PC-9 (cell line): ENCODE results near the gene SERTAD2.

ENCODE experiments used
- EZH2 ChIP-seq: fragments of 200-600 bp; sonication (generic); IDR thresholded peaks from 2 replicates; pipeline ENCODE4 v1.8.0; 2017; ENCODE audit warnings: antibody characterized with exemption, low read depth
- TF ChIP-seq, protein P1 (sequence below): fragments of 200-600 bp; sonication (generic); conservative IDR thresholded peaks from 2 replicates; pipeline ENCODE4 v1.6.1; 2017; ENCODE audit warnings: mixed run types, antibody characterized with exemption, mild to moderate bottlenecking, moderate library complexity

DNA sequence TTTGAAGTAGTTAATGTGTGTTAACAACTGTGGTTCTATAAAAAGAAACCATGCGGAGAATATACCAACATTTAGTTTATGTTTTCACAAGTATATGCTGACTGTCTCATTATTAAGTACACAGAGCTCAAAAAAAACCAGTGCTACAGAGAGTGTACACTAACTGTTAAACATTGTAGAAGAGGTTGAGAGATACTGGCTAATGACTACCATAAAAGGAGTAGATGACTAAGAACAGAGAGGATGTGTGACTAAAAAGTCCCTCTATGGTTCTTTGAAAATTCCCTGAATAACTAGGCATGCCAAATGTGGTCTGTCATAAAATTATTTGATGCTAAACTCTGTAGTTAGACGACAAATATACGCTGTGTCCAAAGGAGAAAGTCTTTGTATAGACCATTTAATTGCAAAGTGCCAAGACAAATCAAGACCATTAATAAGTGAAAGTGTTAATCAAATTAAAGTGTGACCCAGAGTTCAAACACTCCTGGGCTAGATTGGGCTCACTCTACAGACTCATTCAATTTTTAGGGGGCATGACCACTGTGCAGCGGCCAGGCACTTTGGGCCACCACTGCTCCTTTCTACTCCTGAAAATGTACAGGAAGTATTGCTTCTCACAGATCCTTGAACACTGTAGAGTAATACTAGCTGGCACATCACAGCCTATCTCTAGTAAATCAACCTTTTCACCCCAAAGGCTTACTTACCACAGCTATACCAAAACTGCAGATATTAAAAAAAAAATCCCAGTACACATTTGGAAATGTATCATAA, 45.1 kb upstream of the SERTAD2 start:
- TF ChIP-seq, protein P1, sequence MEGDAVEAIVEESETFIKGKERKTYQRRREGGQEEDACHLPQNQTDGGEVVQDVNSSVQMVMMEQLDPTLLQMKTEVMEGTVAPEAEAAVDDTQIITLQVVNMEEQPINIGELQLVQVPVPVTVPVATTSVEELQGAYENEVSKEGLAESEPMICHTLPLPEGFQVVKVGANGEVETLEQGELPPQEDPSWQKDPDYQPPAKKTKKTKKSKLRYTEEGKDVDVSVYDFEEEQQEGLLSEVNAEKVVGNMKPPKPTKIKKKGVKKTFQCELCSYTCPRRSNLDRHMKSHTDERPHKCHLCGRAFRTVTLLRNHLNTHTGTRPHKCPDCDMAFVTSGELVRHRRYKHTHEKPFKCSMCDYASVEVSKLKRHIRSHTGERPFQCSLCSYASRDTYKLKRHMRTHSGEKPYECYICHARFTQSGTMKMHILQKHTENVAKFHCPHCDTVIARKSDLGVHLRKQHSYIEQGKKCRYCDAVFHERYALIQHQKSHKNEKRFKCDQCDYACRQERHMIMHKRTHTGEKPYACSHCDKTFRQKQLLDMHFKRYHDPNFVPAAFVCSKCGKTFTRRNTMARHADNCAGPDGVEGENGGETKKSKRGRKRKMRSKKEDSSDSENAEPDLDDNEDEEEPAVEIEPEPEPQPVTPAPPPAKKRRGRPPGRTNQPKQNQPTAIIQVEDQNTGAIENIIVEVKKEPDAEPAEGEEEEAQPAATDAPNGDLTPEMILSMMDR: no peak
- TF ChIP-seq EZH2: no peak
